ENCODE data around the gene C20orf202. TPM values are rescaled to one million over a fixed set of nuclear protein-coding genes. Genes with fewer than 3 reads are reported as not detected.

The C20orf202 gene
- 0.35 TPM for total RNA-seq
- under 1 TPM; 0.20 to 0.73 (median 0.43) TPM for polyA plus RNA-seq (ENCODE audit: insufficient read depth in 1 of 8, insufficient read length in 8 of 8, low replicate concordance in 1 of 8)
- long read RNA-seq, donor 1 = 0 reads
- long read RNA-seq, donor 2 = 0 reads
- long read RNA-seq, donor 3 = 0 reads
- long read RNA-seq, donor 4 = 0 reads
- long read RNA-seq, donor 5 = 0 reads
- long read RNA-seq, donor 6 = 0 reads
- long read RNA-seq, donor 7 = 0 reads
- long read RNA-seq, donor 8 = 0 reads
- long read RNA-seq, donor 9 = 0 reads
- long read RNA-seq, donor 10 = 0 reads
- long read RNA-seq, donor 11 = 0 reads

- WGBS (ENCODE audit: insufficient coverage) = 57% methylated on average over 1 of the region's 5 CpGs
- Histone ChIP-seq H3K27ac (ENCODE audit: low read length) (peak within 1 kb of the TSS; percentile 47), H3K36me3 (ENCODE audit: control insufficient read depth, insufficient read depth, low read length) (no peaks in the 10 kb centered on the region), H3K4me3 (ENCODE audit: low read length) (no peak within 1 kb of the TSS), H3K9me3 (replicated peaks; ENCODE audit: control insufficient read depth, low read depth, low read length) (no peaks in the 10 kb centered on the region), H3K4me1 (ENCODE audit: control insufficient read depth, insufficient read depth, low read length) (no peaks in the 10 kb centered on the region), H3K27me3 (ENCODE audit: control insufficient read depth, insufficient read depth, low read length) (peaks cover 2% of the 10 kb centered on the region)
- DNase-seq = no peak
These were observed at the start of gene C20orf202 for GRCh38 chr20:1202762-1203504. C20orf202 (plus strand) TSS chr20:1203454; CDS start chr20:1203586, 132 bp downstream.

GRCh38 chr20:1154226-1154625 lies 49.0 kb upstream of the C20orf202 start:
- Histone ChIP-seq H3K27ac (ENCODE audit: low read length) (no peak overlapping the region), H3K4me1 (ENCODE audit: control insufficient read depth, insufficient read depth, low read length) (no peaks in the 10 kb centered on the region), H3K4me3 (ENCODE audit: low read length) (no peak overlapping the region), H3K27me3 (ENCODE audit: control insufficient read depth, insufficient read depth, low read length) (no peaks in the 10 kb centered on the region), H3K36me3 (ENCODE audit: control insufficient read depth, insufficient read depth, low read length) (peaks cover 25% of the 10 kb centered on the region), H3K9me3 (replicated peaks; ENCODE audit: control insufficient read depth, low read depth, low read length) (no peaks in the 10 kb centered on the region)
- peak; percentile 25 for DNase-seq

GRCh38 chr20:1154691-1155090 lies 48.6 kb upstream of the C20orf202 start:
- peaks cover 29% of the 10 kb centered on the region for H3K36me3 ChIP-seq (ENCODE audit: control insufficient read depth, insufficient read depth, low read length)
- H3K4me1 ChIP-seq (ENCODE audit: control insufficient read depth, insufficient read depth, low read length) = no peaks in the 10 kb centered on the region
- DNase-seq = no peak
- no peaks in the 10 kb centered on the region for H3K9me3 ChIP-seq (replicated peaks; ENCODE audit: control insufficient read depth, low read depth, low read length)
- no peaks in the 10 kb centered on the region for H3K27me3 ChIP-seq (ENCODE audit: control insufficient read depth, insufficient read depth, low read length)
- no peak overlapping the region for H3K4me3 ChIP-seq (ENCODE audit: low read length)
- no peak overlapping the region for H3K27ac ChIP-seq (ENCODE audit: low read length)
- 100% methylated on average over 1 of the region's 1 CpG for WGBS (ENCODE audit: insufficient coverage)

- DNase-seq = no peak
- 100% methylated on average over 1 of the region's 3 CpGs for WGBS (ENCODE audit: insufficient coverage)
- Histone ChIP-seq H3K4me3 (ENCODE audit: low read length) (no peak overlapping the region), H3K36me3 (ENCODE audit: control insufficient read depth, insufficient read depth, low read length) (peaks cover 36% of the 10 kb centered on the region), H3K27ac (ENCODE audit: low read length) (no peak overlapping the region), H3K4me1 (ENCODE audit: control insufficient read depth, insufficient read depth, low read length) (no peaks in the 10 kb centered on the region), H3K27me3 (ENCODE audit: control insufficient read depth, insufficient read depth, low read length) (no peaks in the 10 kb centered on the region), H3K9me3 (replicated peaks; ENCODE audit: control insufficient read depth, low read depth, low read length) (no peaks in the 10 kb centered on the region)
These were observed 47.9 kb upstream of the C20orf202 start for GRCh38 chr20:1155342-1155741.

GRCh38 chr20:1160496-1160895 lies 42.8 kb upstream of the C20orf202 start:
- no peaks in the 10 kb centered on the region for H3K9me3 ChIP-seq (replicated peaks; ENCODE audit: control insufficient read depth, low read depth, low read length)

GRCh38 chr20:1160991-1161390 lies 42.3 kb upstream of the C20orf202 start:
- H3K9me3 ChIP-seq (replicated peaks; ENCODE audit: control insufficient read depth, low read depth, low read length) = no peaks in the 10 kb centered on the region
- H3K4me1 ChIP-seq (ENCODE audit: control insufficient read depth, insufficient read depth, low read length) = no peaks in the 10 kb centered on the region
- no peak overlapping the region for H3K4me3 ChIP-seq (ENCODE audit: low read length)
- 100% methylated on average over 9 of the region's 12 CpGs for WGBS (ENCODE audit: insufficient coverage)
- no peak for DNase-seq
- no peaks in the 10 kb centered on the region for H3K27me3 ChIP-seq (ENCODE audit: control insufficient read depth, insufficient read depth, low read length)
- peaks cover 65% of the 10 kb centered on the region for H3K36me3 ChIP-seq (ENCODE audit: control insufficient read depth, insufficient read depth, low read length)
- no peak overlapping the region for H3K27ac ChIP-seq (ENCODE audit: low read length)

More at GRCh38 chr20:1160496-1160895, 42.8 kb upstream of the C20orf202 start:
- WGBS (ENCODE audit: insufficient coverage) = 92% methylated on average over 7 of the region's 10 CpGs
- Histone ChIP-seq H3K27ac (ENCODE audit: low read length) (no peak overlapping the region), H3K27me3 (ENCODE audit: control insufficient read depth, insufficient read depth, low read length) (no peaks in the 10 kb centered on the region), H3K36me3 (ENCODE audit: control insufficient read depth, insufficient read depth, low read length) (peaks cover 62% of the 10 kb centered on the region), H3K4me3 (ENCODE audit: low read length) (no peak overlapping the region), H3K4me1 (ENCODE audit: control insufficient read depth, insufficient read depth, low read length) (no peaks in the 10 kb centered on the region)
- DNase-seq = no peak

GRCh38 chr20:1163105-1163504 lies 40.1 kb upstream of the C20orf202 start:
- Histone ChIP-seq H3K27me3 (ENCODE audit: control insufficient read depth, insufficient read depth, low read length) (no peaks in the 10 kb centered on the region), H3K4me3 (ENCODE audit: low read length) (no peak overlapping the region), H3K9me3 (replicated peaks; ENCODE audit: control insufficient read depth, low read depth, low read length) (no peaks in the 10 kb centered on the region), H3K4me1 (ENCODE audit: control insufficient read depth, insufficient read depth, low read length) (no peaks in the 10 kb centered on the region), H3K27ac (ENCODE audit: low read length) (no peak overlapping the region), H3K36me3 (ENCODE audit: control insufficient read depth, insufficient read depth, low read length) (peaks cover 72% of the 10 kb centered on the region)
- no peak for DNase-seq
- WGBS (ENCODE audit: insufficient coverage) = 100% methylated on average over 2 of the region's 6 CpGs

- Histone ChIP-seq H3K9me3 (replicated peaks; ENCODE audit: control insufficient read depth, low read depth, low read length) (no peaks in the 10 kb centered on the region), H3K4me1 (ENCODE audit: control insufficient read depth, insufficient read depth, low read length) (no peaks in the 10 kb centered on the region), H3K36me3 (ENCODE audit: control insufficient read depth, insufficient read depth, low read length) (peaks cover 75% of the 10 kb centered on the region), H3K27ac (ENCODE audit: low read length) (no peak overlapping the region), H3K4me3 (ENCODE audit: low read length) (no peak overlapping the region), H3K27me3 (ENCODE audit: control insufficient read depth, insufficient read depth, low read length) (no peaks in the 10 kb centered on the region)
- DNase-seq = no peak
- 100% methylated on average over 1 of the region's 2 CpGs for WGBS (ENCODE audit: insufficient coverage)
These were observed 39.6 kb upstream of the C20orf202 start for GRCh38 chr20:1163653-1164052.

- Histone ChIP-seq H3K36me3 (ENCODE audit: control insufficient read depth, insufficient read depth, low read length) (peaks cover 81% of the 10 kb centered on the region), H3K27me3 (ENCODE audit: control insufficient read depth, insufficient read depth, low read length) (no peaks in the 10 kb centered on the region), H3K4me1 (ENCODE audit: control insufficient read depth, insufficient read depth, low read length) (no peaks in the 10 kb centered on the region), H3K27ac (ENCODE audit: low read length) (no peak overlapping the region), H3K9me3 (replicated peaks; ENCODE audit: control insufficient read depth, low read depth, low read length) (no peaks in the 10 kb centered on the region), H3K4me3 (ENCODE audit: low read length) (no peak overlapping the region)
- WGBS (ENCODE audit: insufficient coverage) = 94% methylated on average over 7 of the region's 7 CpGs
- no peak for DNase-seq
These were observed 38.4 kb upstream of the C20orf202 start for GRCh38 chr20:1164871-1165270.

- Histone ChIP-seq H3K9me3 (replicated peaks; ENCODE audit: control insufficient read depth, low read depth, low read length) (no peaks in the 10 kb centered on the region), H3K36me3 (ENCODE audit: control insufficient read depth, insufficient read depth, low read length) (peaks cover 81% of the 10 kb centered on the region), H3K4me3 (ENCODE audit: low read length) (no peak overlapping the region), H3K27me3 (ENCODE audit: control insufficient read depth, insufficient read depth, low read length) (no peaks in the 10 kb centered on the region), H3K27ac (ENCODE audit: low read length) (no peak overlapping the region), H3K4me1 (ENCODE audit: control insufficient read depth, insufficient read depth, low read length) (no peaks in the 10 kb centered on the region)
- WGBS (ENCODE audit: insufficient coverage) = 83% methylated on average over 1 of the region's 1 CpG
- DNase-seq = no peak
These were observed 37.7 kb upstream of the C20orf202 start for GRCh38 chr20:1165521-1165920.

All from muscle of leg (tissue), 16 donors.